ENCODE data around the gene RPS23.
A peak's percentile ranks its signal among the peaks of the same experiment; 100 is the strongest.

RPS23 gene

GRCh38 chr5:82244854-82245635 is 33.1 kb downstream of the RPS23 start:
- DNase-seq (ENCODE audit: low spot score): no peak

- DNase-seq (ENCODE audit: low spot score): no peak
Measured at GRCh38 chr5:82244151-82244550, 34.0 kb downstream of the RPS23 start.

GRCh38 chr5:82234885-82235284 is 43.3 kb downstream of the RPS23 start:
- DNase-seq (ENCODE audit: low spot score): no peak

GRCh38 chr5:82225525-82226172 is 52.5 kb downstream of the RPS23 start:
- peak; percentile 54 for DNase-seq (ENCODE audit: low spot score)
